IMR-90 (cell line): ENCODE measurements around the gene ACE. TPM values are rescaled to one million over a fixed set of nuclear protein-coding genes. Genes with fewer than 3 reads are reported as not detected.

Experiments
- ATAC-seq: fragments of 200-7000 bp; cut with Tn5 transposase; 2 replicates; pipeline ENCODE4 v1.9.1; 2020; ENCODE audit warnings: low read depth, mild to moderate bottlenecking, moderate library complexity
- BruUV-seq: library from RNA; stranded (reverse); fragments of 400-500 nt; replicated peaks from 2 replicates; lab custom pipeline; 2021; lab: Mats Ljungman, UMichigan
- CTCF ChIA-PET: fragments of 300-600 bp; formaldehyde crosslinking; extraction: SDS; loops from one replicate; lab custom pipeline; 2021; ENCODE audit warnings: antibody characterized with exemption; lab: Yijun Ruan, JAX
- POLR2A ChIA-PET: fragments of 300-600 bp; sonication (Branson Sonifier 250); formaldehyde crosslinking; loops from one replicate; lab custom pipeline; 2022; ENCODE audit warnings: antibody characterized with exemption; ENCODE audit not compliant: unreplicated experiment; lab: Charles Lee
- DNase-seq: peaks from one replicate; pipeline ENCODE4 v3.0.0; 2013
- H2AFZ ChIP-seq: replicated peaks from 2 replicates; pipeline ENCODE3; 2013; ENCODE audit warnings: low read length, mild to moderate bottlenecking; ENCODE audit not compliant: poor library complexity
- H2AK5ac ChIP-seq: 2 replicates; pipeline ENCODE4 v1.6.1; 2013; ENCODE audit warnings: low read depth, low read length, inconsistent platforms
- H2AK9ac ChIP-seq: replicated peaks from 2 replicates; pipeline ENCODE3; 2013; ENCODE audit warnings: mild to moderate bottlenecking, low read depth, low read length, moderate library complexity; ENCODE audit not compliant: poor library complexity
- H2BK120ac ChIP-seq: 2 replicates; pipeline ENCODE4 v1.6.1; 2013; ENCODE audit warnings: low read depth, low read length, inconsistent platforms
- H2BK15ac ChIP-seq: 3 replicates; pipeline ENCODE4 v1.6.1; 2013; ENCODE audit warnings: low read depth, low read length, inconsistent platforms
- H2BK20ac ChIP-seq: 2 replicates; pipeline ENCODE4 v1.6.1; 2013; ENCODE audit warnings: low read depth, mild to moderate bottlenecking, inconsistent platforms, low read length, moderate library complexity
- H2BK5ac ChIP-seq: 2 replicates; pipeline ENCODE4 v1.6.1; 2013; ENCODE audit warnings: mild to moderate bottlenecking, low read depth, low read length, inconsistent platforms; ENCODE audit not compliant: poor library complexity, severe bottlenecking
- H3K14ac ChIP-seq: replicated peaks from 2 replicates; pipeline ENCODE4 v1.6.1; 2013; ENCODE audit warnings: low read depth, low read length, inconsistent platforms
- H3K18ac ChIP-seq: 2 replicates; pipeline ENCODE4 v1.6.1; 2013; ENCODE audit warnings: low read depth, low read length, control low read depth
- H3K23ac ChIP-seq: 2 replicates; pipeline ENCODE4 v1.6.1; 2013; ENCODE audit warnings: low read depth, low read length, inconsistent platforms
- H3K27ac ChIP-seq: 2 replicates; pipeline ENCODE4 v1.5.1; 2013; ENCODE audit warnings: mild to moderate bottlenecking, control low read depth, low read length; ENCODE audit not compliant: insufficient read depth
- H3K27me3 ChIP-seq: 2 replicates; pipeline ENCODE4 v1.6.1; 2013; ENCODE audit warnings: low read length; ENCODE audit not compliant: control insufficient read depth, insufficient read depth
- H3K36me3 ChIP-seq: 2 replicates; pipeline ENCODE4 v1.6.1; 2013; ENCODE audit warnings: low read length, mixed read lengths; ENCODE audit not compliant: control insufficient read depth, insufficient read depth
- H3K4ac ChIP-seq: 2 replicates; pipeline ENCODE4 v1.6.1; 2013; ENCODE audit warnings: low read depth, low read length, inconsistent platforms
- H3K4me1 ChIP-seq: 2 replicates; pipeline ENCODE4 v1.6.1; 2013; ENCODE audit warnings: low read length, mixed read lengths; ENCODE audit not compliant: control insufficient read depth, insufficient read depth
- H3K4me2 ChIP-seq: 2 replicates; pipeline ENCODE4 v1.6.1; 2013; ENCODE audit warnings: low read depth, mild to moderate bottlenecking, control low read depth, low read length, moderate library complexity
- H3K4me3 ChIP-seq: 2 replicates; pipeline ENCODE4 v1.5.1; 2013; ENCODE audit warnings: low read depth, mild to moderate bottlenecking, control low read depth, low read length, moderate library complexity; ENCODE audit not compliant: insufficient read depth
- H3K56ac ChIP-seq: 2 replicates; pipeline ENCODE4 v1.6.1; 2013; ENCODE audit warnings: low read length, inconsistent platforms; ENCODE audit not compliant: insufficient read depth; ENCODE audit errors: extremely low read depth
- H3K79me1 ChIP-seq, 2 experiments: 2 replicates each; pipeline ENCODE4 v1.6.1; 2013; ENCODE audit warnings: low read length in 2 of 2, inconsistent platforms in 1 of 2, low read depth in 1 of 2
- H3K9ac ChIP-seq: 2 replicates; pipeline ENCODE4 v1.6.1; 2013; ENCODE audit warnings: low read depth, low read length, control low read depth
- H3K9me1 ChIP-seq: 2 replicates; pipeline ENCODE4 v1.6.1; 2013; ENCODE audit warnings: low read length, inconsistent platforms; ENCODE audit not compliant: insufficient read depth
- H3K9me3 ChIP-seq: 2 replicates; pipeline ENCODE4 v1.6.1; 2013; ENCODE audit warnings: low read length; ENCODE audit not compliant: control insufficient read depth, insufficient read depth
- H4K20me1 ChIP-seq: 2 replicates; pipeline ENCODE4 v1.6.1; 2013; ENCODE audit warnings: low read length, inconsistent platforms; ENCODE audit not compliant: insufficient read depth
- H4K5ac ChIP-seq: 2 replicates; pipeline ENCODE4 v1.6.1; 2013; ENCODE audit warnings: mild to moderate bottlenecking, low read depth, low read length, control low read depth
- H4K8ac ChIP-seq, 2 experiments: 2 replicates each; pipeline ENCODE4 v1.6.1; 2013; ENCODE audit warnings: low read depth in 2 of 2, low read length in 2 of 2, control low read depth in 1 of 2, inconsistent platforms in 1 of 2
- H4K91ac ChIP-seq: 2 replicates; pipeline ENCODE4 v1.6.1; 2013; ENCODE audit warnings: low read depth, low read length, inconsistent platforms; ENCODE audit not compliant: insufficient read depth
- CEBPB ChIP-seq: IDR thresholded peaks from 2 replicates; pipeline ENCODE4 v1.6.1; 2012; ENCODE audit warnings: low read depth, low read length, improper control_type of control experiment
- RAD21 ChIP-seq: IDR thresholded peaks from 2 replicates; pipeline ENCODE4 v1.6.1; 2012; ENCODE audit warnings: low read length, improper control_type of control experiment
- SMC3 ChIP-seq: fragments of 150-350 bp; IDR thresholded peaks from 2 replicates; pipeline ENCODE4 v1.6.1; 2016; ENCODE audit warnings: low read depth, mild to moderate bottlenecking, antibody characterized with exemption, low read length, moderate library complexity
- WGBS, 2 experiments: methylation state at CpG; one replicate each; pipeline versions ENCODE4 v1.1.5 to v1.1.7; 2013; ENCODE audit warnings: missing lambda C conversion rate in 2 of 2; ENCODE audit not compliant: insufficient read length in 1 of 2; ENCODE audit errors: extremely low coverage in 2 of 2; 5-methylcytosine and 5-hydroxymethylcytosine counted together
- dilution Hi-C: fragments of 300-500 bp; cut with HindIII; formaldehyde crosslinking; loops from one replicate; pipeline ENCODE4 v1.14.3; 2018; ENCODE audit warnings: low sequenced_read_pairs; ENCODE audit not compliant: unreplicated experiment
- in situ Hi-C: fragments of 300-500 bp; cut with MboI; formaldehyde crosslinking; loops from 3 replicates; pipeline ENCODE4 v1.14.3; 2019; ENCODE audit warnings: low sequenced_read_pairs, inconsistent platforms, mixed read lengths
- intact Hi-C: fragments of 100-400 bp; cut with micrococcal nuclease; formaldehyde crosslinking; loops from 2 replicates; pipeline ENCODE4 v1.10.0; 2022
- polyA plus RNA-seq, 3 experiments: library from polyadenylated mRNA; depleted of rRNA; stranded (reverse); fragments of >200 nt; gene quantifications; 2 replicates each; pipeline ENCODE4 v1.2.3, GENCODE V29; 2012; ENCODE audit warnings: low replicate concordance in 1 of 3
- total RNA-seq: library from RNA; depleted of rRNA; stranded (reverse); fragments of >200 nt; gene quantifications from 2 replicates; pipeline ENCODE4 v1.2.3, GENCODE V29; 2012
- TF ChIP-seq, protein P1 (sequence below): fragments of 150-350 bp; IDR thresholded peaks from 2 replicates; pipeline ENCODE4 v1.6.1; 2017; ENCODE audit warnings: mild to moderate bottlenecking, antibody characterized with exemption, low read length, low read depth

The ACE gene
- total and polyA plus RNA-seq, 2 of the 4 experiments (the other 2 are of a cell fraction) = 1.4 to 5.8 TPM

- TF ChIP-seq, protein P1, sequence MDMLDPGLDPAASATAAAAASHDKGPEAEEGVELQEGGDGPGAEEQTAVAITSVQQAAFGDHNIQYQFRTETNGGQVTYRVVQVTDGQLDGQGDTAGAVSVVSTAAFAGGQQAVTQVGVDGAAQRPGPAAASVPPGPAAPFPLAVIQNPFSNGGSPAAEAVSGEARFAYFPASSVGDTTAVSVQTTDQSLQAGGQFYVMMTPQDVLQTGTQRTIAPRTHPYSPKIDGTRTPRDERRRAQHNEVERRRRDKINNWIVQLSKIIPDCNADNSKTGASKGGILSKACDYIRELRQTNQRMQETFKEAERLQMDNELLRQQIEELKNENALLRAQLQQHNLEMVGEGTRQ = no peak
- no peak for TF ChIP-seq CEBPB
Observed at GRCh38 chr17:63538693-63539595, 62.1 kb downstream of the ACE start (continued).

GRCh38 chr17:63540590-63540989 lies 63.7 kb downstream of the ACE start:
- no peaks in the 10 kb centered on the region for H4K20me1 ChIP-seq
- no peak overlapping the region for H3K27ac ChIP-seq
- DNase-seq (no peak), ATAC-seq (no peak)
- H4K91ac ChIP-seq = no peak overlapping the region
- no peak overlapping the region for H3K4ac ChIP-seq
- no peak overlapping the region for H2BK20ac ChIP-seq
- peaks cover 52% of the 10 kb centered on the region for H3K27me3 ChIP-seq
- in situ Hi-C loops = no loop called here
- intact Hi-C loops = no loop called here
- H2AFZ ChIP-seq = no peak overlapping the region
- H4K8ac ChIP-seq = no peak overlapping the region
- no peak overlapping the region for H2AK5ac ChIP-seq
- H3K36me3 ChIP-seq = no peaks in the 10 kb centered on the region
- H3K79me1 ChIP-seq = no peaks in the 10 kb centered on the region
- no peak overlapping the region for H2AK9ac ChIP-seq
- ChIA-PET CTCF (no interaction called here), POLR2A (no interaction called here)
- no peak for TF ChIP-seq RAD21
- no peak for TF ChIP-seq SMC3
- no peak overlapping the region for H4K5ac ChIP-seq
- H3K9ac ChIP-seq = no peak overlapping the region
- no peak overlapping the region for H3K4me2 ChIP-seq
- H3K18ac ChIP-seq = no peak overlapping the region
- H2BK5ac ChIP-seq = no peak overlapping the region
- 80% methylated on average over 1 of the region's 4 CpGs; no CpG with 5 or more reads in 1 of the 2 experiments for WGBS, 2 experiments
- no peak overlapping the region for H2BK120ac ChIP-seq
- no peak overlapping the region for H3K56ac ChIP-seq
- no peak overlapping the region for H2BK15ac ChIP-seq
- no peaks in the 10 kb centered on the region for H3K9me3 ChIP-seq
- H3K14ac ChIP-seq = no peak overlapping the region
- BruUV-seq = no TSS peak
- dilution Hi-C loops = no loop called here
- H3K9me1 ChIP-seq = no peaks in the 10 kb centered on the region; the same call in 1 of the 2 replicates
- H3K23ac ChIP-seq = no peak overlapping the region
- H3K4me3 ChIP-seq = no peak overlapping the region
- peaks cover 3% of the 10 kb centered on the region; the same call in 1 of the 2 replicates for H3K4me1 ChIP-seq
